Measurements from ENCODE around the gene ADAMTS19. TPM values are rescaled to one million over a fixed set of nuclear protein-coding genes. Genes with fewer than 3 reads are reported as not detected.

ADAMTS19 gene, protein sequence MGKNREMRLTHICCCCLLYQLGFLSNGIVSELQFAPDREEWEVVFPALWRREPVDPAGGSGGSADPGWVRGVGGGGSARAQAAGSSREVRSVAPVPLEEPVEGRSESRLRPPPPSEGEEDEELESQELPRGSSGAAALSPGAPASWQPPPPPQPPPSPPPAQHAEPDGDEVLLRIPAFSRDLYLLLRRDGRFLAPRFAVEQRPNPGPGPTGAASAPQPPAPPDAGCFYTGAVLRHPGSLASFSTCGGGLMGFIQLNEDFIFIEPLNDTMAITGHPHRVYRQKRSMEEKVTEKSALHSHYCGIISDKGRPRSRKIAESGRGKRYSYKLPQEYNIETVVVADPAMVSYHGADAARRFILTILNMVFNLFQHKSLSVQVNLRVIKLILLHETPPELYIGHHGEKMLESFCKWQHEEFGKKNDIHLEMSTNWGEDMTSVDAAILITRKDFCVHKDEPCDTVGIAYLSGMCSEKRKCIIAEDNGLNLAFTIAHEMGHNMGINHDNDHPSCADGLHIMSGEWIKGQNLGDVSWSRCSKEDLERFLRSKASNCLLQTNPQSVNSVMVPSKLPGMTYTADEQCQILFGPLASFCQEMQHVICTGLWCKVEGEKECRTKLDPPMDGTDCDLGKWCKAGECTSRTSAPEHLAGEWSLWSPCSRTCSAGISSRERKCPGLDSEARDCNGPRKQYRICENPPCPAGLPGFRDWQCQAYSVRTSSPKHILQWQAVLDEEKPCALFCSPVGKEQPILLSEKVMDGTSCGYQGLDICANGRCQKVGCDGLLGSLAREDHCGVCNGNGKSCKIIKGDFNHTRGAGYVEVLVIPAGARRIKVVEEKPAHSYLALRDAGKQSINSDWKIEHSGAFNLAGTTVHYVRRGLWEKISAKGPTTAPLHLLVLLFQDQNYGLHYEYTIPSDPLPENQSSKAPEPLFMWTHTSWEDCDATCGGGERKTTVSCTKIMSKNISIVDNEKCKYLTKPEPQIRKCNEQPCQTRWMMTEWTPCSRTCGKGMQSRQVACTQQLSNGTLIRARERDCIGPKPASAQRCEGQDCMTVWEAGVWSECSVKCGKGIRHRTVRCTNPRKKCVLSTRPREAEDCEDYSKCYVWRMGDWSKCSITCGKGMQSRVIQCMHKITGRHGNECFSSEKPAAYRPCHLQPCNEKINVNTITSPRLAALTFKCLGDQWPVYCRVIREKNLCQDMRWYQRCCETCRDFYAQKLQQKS
- total RNA-seq = 10 to 100 TPM in 1 of 7 donors, 1 to 10 TPM in 6; 1.0 to 23.5 (median 3.4) TPM
- polyA plus RNA-seq = 1 to 10 TPM in 1 of 2 donors, under 1 TPM in 1; 0.18 to 2.2 TPM
- long read RNA-seq, donor 1 = 0 reads
- long read RNA-seq, donor 2 = 0 reads
- long read RNA-seq, donor 3 = 0 reads

GRCh38 chr5:129459777-129460671 is at the start of gene ADAMTS19:
TSS of gene ADAMTS19 (plus strand) at chr5:129460298. CDS start at chr5:129460392, 94 bp downstream.
- 1% methylated on average over 45 to 75 of the region's 75 CpGs for WGBS, 3 donors
- intact Hi-C loops (cut with DNase I) = no loop called here
- Histone ChIP-seq H3K4me1 (ENCODE audit: insufficient read depth) (peaks cover 6% of the 10 kb centered on the region), H3K36me3 (no peaks in the 10 kb centered on the region), H3K9me3 (no peaks in the 10 kb centered on the region), H3K4me3 (peak within 1 kb of the TSS; percentile 57), H3K27ac (peak within 1 kb of the TSS in 1 of 2 donors; percentile 13), H3K27me3 (no peaks in the 10 kb centered on the region)
- DNase-seq = peak; percentile 10 to 33 (median 19)
- TF ChIP-seq, protein P1, sequence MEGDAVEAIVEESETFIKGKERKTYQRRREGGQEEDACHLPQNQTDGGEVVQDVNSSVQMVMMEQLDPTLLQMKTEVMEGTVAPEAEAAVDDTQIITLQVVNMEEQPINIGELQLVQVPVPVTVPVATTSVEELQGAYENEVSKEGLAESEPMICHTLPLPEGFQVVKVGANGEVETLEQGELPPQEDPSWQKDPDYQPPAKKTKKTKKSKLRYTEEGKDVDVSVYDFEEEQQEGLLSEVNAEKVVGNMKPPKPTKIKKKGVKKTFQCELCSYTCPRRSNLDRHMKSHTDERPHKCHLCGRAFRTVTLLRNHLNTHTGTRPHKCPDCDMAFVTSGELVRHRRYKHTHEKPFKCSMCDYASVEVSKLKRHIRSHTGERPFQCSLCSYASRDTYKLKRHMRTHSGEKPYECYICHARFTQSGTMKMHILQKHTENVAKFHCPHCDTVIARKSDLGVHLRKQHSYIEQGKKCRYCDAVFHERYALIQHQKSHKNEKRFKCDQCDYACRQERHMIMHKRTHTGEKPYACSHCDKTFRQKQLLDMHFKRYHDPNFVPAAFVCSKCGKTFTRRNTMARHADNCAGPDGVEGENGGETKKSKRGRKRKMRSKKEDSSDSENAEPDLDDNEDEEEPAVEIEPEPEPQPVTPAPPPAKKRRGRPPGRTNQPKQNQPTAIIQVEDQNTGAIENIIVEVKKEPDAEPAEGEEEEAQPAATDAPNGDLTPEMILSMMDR (IDR thresholded peaks at IDR 0.05) = no peak
- no peak for TF ChIP-seq POLR2A (IDR thresholded peaks at IDR 0.05)
- TF ChIP-seq EP300 (IDR thresholded peaks at IDR 0.05) = no peak

- 24 to 42% (median 25%) methylated on average over 5 of the region's 5 CpGs for WGBS, 3 donors
- no peaks in the 10 kb centered on the region for H3K9me3 ChIP-seq
- no peaks in the 10 kb centered on the region for H3K36me3 ChIP-seq
- H3K27me3 ChIP-seq = no peaks in the 10 kb centered on the region
- TF ChIP-seq, protein P1 (IDR thresholded peaks at IDR 0.05) = no peak
- no peak overlapping the region for H3K4me3 ChIP-seq
- intact Hi-C loops (cut with DNase I) = no loop called here
- no peak for DNase-seq
- no peak overlapping the region for H3K27ac ChIP-seq
- no peaks in the 10 kb centered on the region for H3K4me1 ChIP-seq (ENCODE audit: insufficient read depth)
Measured at GRCh38 chr5:129410488-129410887, 49.6 kb upstream of the ADAMTS19 start.

GRCh38 chr5:129412721-129413120 is 47.4 kb upstream of the ADAMTS19 start:
- WGBS, 3 donors = 65 to 77% (median 68%) methylated on average over 2 of the region's 2 CpGs
- Histone ChIP-seq H3K36me3 (no peaks in the 10 kb centered on the region), H3K4me1 (ENCODE audit: insufficient read depth) (no peaks in the 10 kb centered on the region), H3K27ac (no peak overlapping the region), H3K4me3 (no peak overlapping the region), H3K9me3 (no peaks in the 10 kb centered on the region), H3K27me3 (no peaks in the 10 kb centered on the region)
- intact Hi-C loops (cut with DNase I) = no loop called here
- TF ChIP-seq, protein P1 (IDR thresholded peaks at IDR 0.05) = no peak
- TF ChIP-seq POLR2A (IDR thresholded peaks at IDR 0.05) = no peak
- TF ChIP-seq EP300 (IDR thresholded peaks at IDR 0.05) = no peak
- DNase-seq = no peak

Data from ovary (tissue), 10 donors.